ENCODE data around the gene IGFL2.
A peak's percentile ranks its signal among the peaks of the same experiment; 100 is the strongest.
"Not testable (repeated sequence)": the region's sequence is repeated elsewhere in the genome, so short reads cannot be mapped to it uniquely, and the experiment has no call there.

Gene IGFL2

DNA sequence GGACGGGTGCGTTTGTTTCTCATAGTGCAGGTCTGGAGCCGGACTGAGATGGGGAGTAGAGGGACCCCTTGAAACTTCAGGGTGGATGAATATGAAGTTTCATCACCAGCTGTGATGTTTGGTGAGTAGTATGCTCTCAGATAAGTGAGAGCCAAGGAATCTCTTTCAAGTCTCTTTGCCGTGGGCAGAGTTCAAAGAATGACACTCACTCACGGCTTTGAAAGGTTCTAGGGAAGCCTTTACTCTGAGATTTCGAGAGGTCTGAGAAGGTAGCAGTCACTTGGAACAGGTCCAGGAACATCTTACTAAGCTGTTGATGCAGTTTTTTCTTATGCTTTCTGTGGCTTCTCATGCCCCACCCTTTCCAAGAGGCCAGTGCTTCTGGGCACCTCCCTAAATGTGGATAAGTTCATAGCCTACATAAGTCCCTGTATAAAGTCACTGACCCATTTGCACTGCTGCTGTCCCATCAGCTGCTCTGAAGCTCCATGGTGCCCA, at the start of gene IGFL2:
IGFL2 (plus strand) TSS at position 448 of the 498 bp plus-strand sequence; CDS start at position 489, 41 bp downstream.
- DNase-seq (ENCODE audit: low read depth in 3 of 3) = peak in 2 of 3 experiments; percentile 11 to 13

- DNase-seq (ENCODE audit: low read depth in 3 of 3) = no peak
Observed at GRCh38 chr19:46100344-46100743, 47.7 kb upstream of the IGFL2 start.

GRCh38 chr19:46101293-46101692, 46.7 kb upstream of the IGFL2 start:
- DNase-seq (ENCODE audit: low read depth in 3 of 3) = no peak

DNA sequence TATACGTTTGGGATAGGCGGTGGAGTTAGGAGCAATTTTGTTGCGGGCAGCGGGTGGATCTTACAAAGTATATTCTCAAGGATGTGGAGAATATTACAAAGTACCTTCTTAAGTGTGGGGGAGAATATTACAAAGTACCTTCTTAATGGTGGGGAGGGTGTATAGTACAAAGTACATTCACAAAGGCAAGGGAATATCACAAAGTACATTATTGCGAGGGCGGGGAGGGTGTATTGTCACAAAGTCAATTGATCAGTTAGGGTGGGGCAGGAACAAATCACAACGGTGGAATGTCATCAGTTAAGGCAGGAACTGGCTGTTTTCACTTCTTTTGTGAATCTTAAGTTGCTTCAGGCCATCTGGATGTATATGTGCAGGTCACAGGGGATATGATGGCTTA, 45.7 kb upstream of the IGFL2 start:
- not testable (repeated sequence) for DNase-seq (ENCODE audit: low read depth in 3 of 3)

GRCh38 chr19:46107371-46107770, 40.7 kb upstream of the IGFL2 start:
- DNase-seq (ENCODE audit: low read depth in 3 of 3) = no peak

- DNase-seq (ENCODE audit: low read depth in 3 of 3) = no peak
Observed at GRCh38 chr19:46109876-46110275, 38.2 kb upstream of the IGFL2 start.

DNA sequence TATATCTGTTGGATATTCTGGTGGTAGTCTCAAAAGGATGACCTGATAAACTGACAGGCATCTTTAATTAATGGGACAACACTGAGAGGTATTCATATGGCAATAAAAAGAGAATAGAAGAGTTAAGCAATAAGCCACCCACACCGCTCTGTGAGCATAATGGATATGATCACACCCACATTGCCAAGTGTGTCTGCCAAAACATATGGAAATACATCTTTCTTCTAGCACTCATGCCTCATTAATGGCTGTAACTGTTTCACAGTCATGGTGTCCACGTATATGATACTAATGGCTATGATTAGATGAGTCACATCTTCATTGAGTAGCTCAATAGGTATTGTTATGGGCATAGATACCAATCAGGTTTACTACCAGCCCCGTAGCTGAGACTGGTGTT, 36.7 kb upstream of the IGFL2 start:
- no peak for DNase-seq (ENCODE audit: low read depth in 3 of 3)

DNA sequence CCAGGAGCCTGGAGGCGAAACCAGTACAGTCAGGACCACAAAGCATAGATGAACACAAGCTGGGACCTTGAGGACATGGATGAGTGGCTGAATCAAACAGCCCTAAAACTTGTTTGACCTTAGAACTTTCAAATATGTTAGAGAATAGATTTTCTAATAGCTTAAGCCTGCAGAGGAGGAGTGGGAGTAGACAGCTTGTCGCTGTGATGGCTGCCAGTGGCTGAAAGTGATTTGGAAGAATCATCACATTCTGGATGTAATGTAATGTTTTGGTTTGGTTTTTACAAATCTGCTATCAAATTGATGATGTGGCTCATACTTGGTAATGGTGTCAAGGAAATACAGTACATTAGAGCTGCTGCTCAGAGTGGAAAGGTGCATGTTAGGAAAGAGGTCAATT, 35.5 kb upstream of the IGFL2 start:
- no peak for DNase-seq (ENCODE audit: low read depth in 3 of 3)

DNA sequence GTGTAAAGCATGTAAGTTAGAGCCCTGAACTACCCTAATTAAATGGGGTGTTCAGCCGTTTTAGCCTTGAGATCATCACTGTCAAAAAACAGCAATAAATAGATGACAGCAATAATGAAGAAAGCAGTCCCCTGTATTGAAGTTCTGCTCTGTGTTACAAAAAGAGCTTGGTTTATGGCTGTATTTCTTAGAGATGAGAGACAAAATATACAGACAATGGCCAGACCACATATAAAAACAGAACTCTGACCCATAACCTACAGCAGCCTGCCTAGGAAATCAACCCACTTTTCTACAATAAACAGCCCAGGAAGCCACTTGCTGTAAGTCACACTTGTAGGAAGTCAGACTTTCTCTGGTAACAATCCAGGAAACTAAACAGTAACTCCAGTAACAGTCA, 34.3 kb upstream of the IGFL2 start:
- DNase-seq (ENCODE audit: low read depth in 3 of 3) = no peak

DNA sequence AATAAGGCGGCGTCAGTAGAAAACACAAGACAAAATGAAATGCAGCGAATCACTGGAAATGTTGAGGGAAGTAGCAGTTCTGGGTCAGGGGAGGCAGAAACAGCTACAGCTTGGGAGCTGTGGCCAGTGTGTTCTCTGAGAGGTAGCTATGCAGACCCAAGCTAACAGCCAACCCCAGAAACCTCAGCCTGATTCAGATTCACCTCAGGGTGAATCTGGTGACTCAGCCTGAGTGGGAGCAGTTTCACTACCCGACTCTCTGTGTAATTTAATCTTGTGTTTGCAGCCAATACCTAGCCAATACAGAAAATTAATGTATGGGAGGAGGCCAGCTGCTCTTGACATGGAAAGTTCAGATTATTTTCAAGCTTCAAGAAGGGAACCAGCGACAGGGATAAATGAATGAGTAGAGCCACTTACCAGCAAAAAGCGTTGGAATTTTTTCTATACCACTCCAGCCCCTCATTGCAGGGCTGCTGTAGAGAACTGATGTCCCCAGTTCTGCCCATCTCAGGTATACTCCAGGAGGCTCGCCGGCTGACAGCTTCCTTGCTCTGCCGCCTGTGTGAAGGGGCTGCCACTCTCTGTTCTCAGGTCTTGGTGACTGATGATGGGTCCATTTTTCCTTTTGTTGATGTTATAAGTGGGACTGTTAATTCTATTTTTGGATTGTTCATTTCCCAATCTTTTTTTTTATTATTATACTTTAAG, 32.5 kb upstream of the IGFL2 start:
- peak; percentile 16 to 60 (median 32) for DNase-seq (ENCODE audit: low read depth in 3 of 3)

GRCh38 chr19:46116121-46116520, 31.9 kb upstream of the IGFL2 start:
- DNase-seq (ENCODE audit: low read depth in 3 of 3) = no peak

DNA sequence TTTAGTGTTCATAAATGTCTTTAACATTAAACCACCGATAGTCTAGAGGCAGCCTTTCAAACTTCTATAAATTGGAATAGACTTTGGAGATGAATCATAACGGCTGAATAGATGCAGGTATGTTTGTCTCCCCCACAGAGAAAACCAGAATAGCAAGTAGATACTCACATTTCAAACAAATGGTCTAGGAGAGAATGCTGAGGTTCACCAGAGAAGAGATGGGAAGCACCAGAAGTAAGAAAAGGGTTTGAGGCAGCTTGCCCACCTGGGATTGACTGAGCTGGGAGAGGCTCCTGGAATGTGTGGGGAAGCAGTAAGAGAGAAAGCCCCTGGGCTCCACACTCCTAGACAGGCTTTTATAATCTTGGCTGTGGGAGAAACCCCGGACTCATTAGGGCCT, 29.9 kb upstream of the IGFL2 start:
- no peak for DNase-seq (ENCODE audit: low read depth in 3 of 3)

DNA sequence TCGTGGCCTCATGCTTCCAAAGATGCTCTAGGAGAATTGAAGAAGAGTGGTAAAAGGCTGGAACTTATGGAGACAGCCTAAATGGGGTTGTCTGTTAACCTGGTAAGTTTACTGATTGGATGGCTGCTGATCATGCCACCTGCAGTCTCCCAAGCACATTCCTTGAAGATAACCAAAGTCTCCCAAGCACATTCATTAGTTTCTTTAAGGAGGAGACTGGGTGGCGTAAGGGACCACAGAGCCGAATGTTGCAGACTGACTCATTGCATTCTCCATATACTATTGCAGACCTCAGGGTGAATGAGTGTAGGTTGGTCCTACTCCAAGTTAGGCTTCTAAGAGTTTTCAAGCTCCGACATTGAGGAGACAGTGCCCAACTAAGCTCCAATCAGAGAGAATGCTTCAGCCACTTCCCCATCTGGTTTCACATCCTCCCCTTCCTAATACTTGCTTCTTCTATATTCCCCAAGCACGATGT, 23.4 kb upstream of the IGFL2 start, which contains the start of gene IGFL3:
IGFL3 (minus strand) TSS at position 51 of the 478 bp plus-strand sequence; CDS start at position 12, 39 bp downstream.
- DNase-seq (ENCODE audit: low read depth in 3 of 3) = no peak

GRCh38 chr19:46125447-46125846, 22.6 kb upstream of the IGFL2 start:
- DNase-seq (ENCODE audit: low read depth in 3 of 3) = no peak

- DNase-seq (ENCODE audit: low read depth in 3 of 3) = no peak
Observed at GRCh38 chr19:46126086-46126580, 21.9 kb upstream of the IGFL2 start.

DNA sequence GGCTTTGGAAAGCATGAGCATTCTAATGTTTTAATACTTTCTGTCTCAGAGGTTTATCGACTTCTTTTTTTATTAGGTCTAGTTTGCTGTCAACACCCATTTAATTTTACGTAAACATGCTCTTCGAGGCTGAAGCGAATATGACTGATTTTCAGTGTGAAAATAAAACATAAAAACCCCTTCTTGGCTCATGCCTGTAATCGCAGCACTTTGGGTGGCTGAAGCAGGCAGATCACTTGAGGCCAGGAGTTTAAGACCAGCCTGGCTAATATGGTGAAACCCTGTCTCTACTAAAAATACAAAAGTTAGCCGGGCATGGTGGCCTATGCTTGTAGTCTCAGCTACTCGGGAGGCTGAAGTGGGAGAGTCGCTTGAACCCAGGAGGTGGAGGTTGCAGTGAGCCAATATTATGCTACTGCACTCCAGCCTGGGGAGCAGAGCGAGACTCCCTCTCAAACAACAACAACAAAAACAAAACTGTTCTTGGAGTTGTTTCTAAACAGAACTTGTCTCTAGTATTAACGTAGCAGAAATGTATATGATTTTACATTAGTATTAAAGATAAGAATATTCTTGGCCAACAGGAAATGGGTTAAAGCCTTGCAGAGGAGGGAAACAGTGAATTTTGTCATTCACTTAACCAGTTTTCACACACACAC, 16.4 kb upstream of the IGFL2 start:
- no peak for DNase-seq (ENCODE audit: low read depth in 3 of 3)

GRCh38 chr19:46132508-46133100, 15.4 kb upstream of the IGFL2 start:
- no peak for DNase-seq (ENCODE audit: low read depth in 3 of 3)

DNA sequence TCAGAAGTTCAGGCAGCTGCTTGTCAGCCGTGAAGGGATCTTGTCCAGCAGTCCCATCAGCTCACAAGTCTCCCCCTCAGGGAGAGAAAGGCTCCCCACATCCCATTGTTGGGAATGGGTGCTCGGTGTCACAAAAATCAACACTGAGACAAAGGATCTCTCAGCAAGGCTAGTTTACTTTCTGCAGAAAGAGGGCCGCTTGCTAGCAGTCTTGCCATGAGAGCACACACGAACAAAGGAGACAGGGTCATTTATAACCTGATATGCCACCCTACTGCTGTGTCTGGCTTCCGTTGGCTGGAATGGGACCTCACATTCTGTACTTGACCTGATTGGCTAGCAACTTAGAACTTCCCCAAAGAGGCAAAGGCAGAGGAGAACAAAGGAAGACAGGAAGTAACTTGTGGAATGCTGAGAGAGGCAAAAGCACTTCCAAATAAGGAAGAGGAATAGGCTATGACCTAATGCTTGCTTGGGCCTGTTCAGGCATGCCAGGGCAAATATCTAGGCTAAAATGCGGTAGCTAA, 14.9 kb upstream of the IGFL2 start:
- DNase-seq (ENCODE audit: low read depth in 3 of 3) = no peak

DNA sequence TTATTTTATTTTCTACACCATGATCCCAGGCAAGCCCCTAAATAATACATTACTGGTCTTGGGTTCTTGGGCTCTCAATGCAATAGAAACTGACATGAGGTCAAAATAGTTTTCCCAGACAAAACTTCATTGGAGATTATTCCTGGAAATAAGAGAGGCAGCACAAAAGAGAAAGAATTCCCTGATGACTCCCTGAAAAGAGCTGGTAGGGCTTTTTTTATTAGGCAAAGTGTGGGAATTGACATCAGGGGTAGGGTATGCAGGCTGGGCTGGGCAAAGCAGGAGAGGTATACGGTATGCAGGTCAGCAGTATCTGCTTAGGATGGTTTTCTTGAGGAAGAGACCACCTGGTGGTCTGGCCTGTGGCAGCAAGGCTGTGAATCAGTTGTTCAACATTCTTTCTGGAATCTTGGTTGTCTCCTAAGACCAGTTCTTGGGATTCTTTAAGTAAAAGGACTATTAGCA, 14.2 kb upstream of the IGFL2 start:
- no peak for DNase-seq (ENCODE audit: low read depth in 3 of 3)

DNA sequence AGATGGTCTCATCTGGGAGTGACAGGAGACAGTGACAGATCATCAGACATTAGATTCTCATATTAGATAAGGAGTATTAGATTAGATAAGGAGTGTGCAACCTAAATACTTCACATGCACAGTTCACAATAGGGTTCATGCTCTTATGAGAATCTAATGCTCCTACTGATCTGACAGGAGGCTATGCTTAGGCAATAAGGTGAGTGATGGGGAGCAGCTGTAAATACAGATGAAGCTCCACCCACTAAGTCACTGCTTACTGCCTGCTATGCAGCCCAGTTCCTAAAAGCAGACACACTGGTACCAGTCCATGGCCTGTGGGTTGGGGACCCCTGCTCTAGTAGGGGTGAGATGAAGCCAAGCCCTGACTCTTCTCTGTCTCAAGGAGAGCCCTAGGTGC, 13.5 kb upstream of the IGFL2 start:
- no peak for DNase-seq (ENCODE audit: low read depth in 3 of 3)

GRCh38 chr19:46137915-46138473, 10.0 kb upstream of the IGFL2 start:
- no peak for DNase-seq (ENCODE audit: low read depth in 3 of 3)

GRCh38 chr19:46141421-46141820, 6.6 kb upstream of the IGFL2 start:
- no peak for DNase-seq (ENCODE audit: low read depth in 3 of 3)

Data from stimulated activated CD4-positive, alpha-beta T cell treated with anti-CD3 and anti-CD28 coated beads, TNF-alpha, amount 100 ng/mL, for 24 hours (primary cell).